ENCODE results near the gene PPP1R3F. TPM values are rescaled to one million over a fixed set of nuclear protein-coding genes. Genes with fewer than 3 reads are reported as not detected.

The PPP1R3F gene
- total and polyA plus RNA-seq, 9 of the 15 experiments (the other 6 are each of a cell fraction or from before 2014, with no cell fraction given), result 0.03 to 0.91 (median 0.43) TPM; not detected in 1

- TF ChIP-seq GATA2 (CRISPR knock-in tag; IDR thresholded peaks at IDR 0.05) (peak; percentile 75), BHLHE40 (IDR thresholded peaks at IDR 0.05; ENCODE audit: low read length) (no peak), CREBBP (IDR thresholded peaks at IDR 0.05; ENCODE audit: low read depth, low read length) (no peak), NR3C1 (CRISPR knock-in tag; IDR thresholded peaks at IDR 0.05) (no peak), SMARCB1 (IDR thresholded peaks at IDR 0.05; ENCODE audit: insufficient read length, low read depth) (no peak), RHOXF2B (CRISPR knock-in tag; conservative IDR thresholded peaks at IDR 0.05) (no peak), ELF2 (CRISPR knock-in tag; IDR thresholded peaks at IDR 0.05) (no peak), YY1 (IDR thresholded peaks at IDR 0.05; ENCODE audit: borderline replicate concordance in 1 of 3, control insufficient read depth in 1 of 3, extremely low read depth in 1 of 3, insufficient read depth in 3 of 3, insufficient read length in 1 of 3, insufficient replicate concordance in 2 of 3, low read depth in 1 of 3, low read length in 2 of 3) (no peak), PRPF4 (IDR thresholded peaks at IDR 0.05; ENCODE audit: insufficient read depth, low read depth, low read length, poor library complexity, severe bottlenecking) (no peak), ZNF780A (CRISPR knock-in tag; IDR thresholded peaks at IDR 0.05) (no peak), PRMT5 (CRISPR knock-in tag; IDR thresholded peaks at IDR 0.05) (no peak), ZBTB40 (IDR thresholded peaks at IDR 0.05) (peak; percentile 73), ZBTB40 (CRISPR knock-in tag; IDR thresholded peaks at IDR 0.05) (no peak)
- TF ChIP-seq, protein P1, sequence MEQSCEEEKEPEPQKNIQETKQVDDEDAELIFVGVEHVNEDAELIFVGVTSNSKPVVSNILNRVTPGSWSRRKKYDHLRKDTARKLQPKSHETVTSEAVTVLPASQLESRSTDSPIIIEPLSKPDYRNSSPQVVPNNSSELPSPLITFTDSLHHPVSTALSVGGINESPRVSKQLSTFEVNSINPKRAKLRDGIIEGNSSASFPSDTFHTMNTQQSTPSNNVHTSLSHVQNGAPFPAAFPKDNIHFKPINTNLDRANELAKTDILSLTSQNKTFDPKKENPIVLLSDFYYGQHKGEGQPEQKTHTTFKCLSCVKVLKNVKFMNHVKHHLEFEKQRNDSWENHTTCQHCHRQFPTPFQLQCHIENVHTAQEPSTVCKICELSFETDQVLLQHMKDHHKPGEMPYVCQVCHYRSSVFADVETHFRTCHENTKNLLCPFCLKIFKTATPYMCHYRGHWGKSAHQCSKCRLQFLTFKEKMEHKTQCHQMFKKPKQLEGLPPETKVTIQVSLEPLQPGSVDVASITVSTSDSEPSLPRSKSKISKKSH (CRISPR knock-in tag; IDR thresholded peaks at IDR 0.05), result no peak
- TF ChIP-seq, protein P2, sequence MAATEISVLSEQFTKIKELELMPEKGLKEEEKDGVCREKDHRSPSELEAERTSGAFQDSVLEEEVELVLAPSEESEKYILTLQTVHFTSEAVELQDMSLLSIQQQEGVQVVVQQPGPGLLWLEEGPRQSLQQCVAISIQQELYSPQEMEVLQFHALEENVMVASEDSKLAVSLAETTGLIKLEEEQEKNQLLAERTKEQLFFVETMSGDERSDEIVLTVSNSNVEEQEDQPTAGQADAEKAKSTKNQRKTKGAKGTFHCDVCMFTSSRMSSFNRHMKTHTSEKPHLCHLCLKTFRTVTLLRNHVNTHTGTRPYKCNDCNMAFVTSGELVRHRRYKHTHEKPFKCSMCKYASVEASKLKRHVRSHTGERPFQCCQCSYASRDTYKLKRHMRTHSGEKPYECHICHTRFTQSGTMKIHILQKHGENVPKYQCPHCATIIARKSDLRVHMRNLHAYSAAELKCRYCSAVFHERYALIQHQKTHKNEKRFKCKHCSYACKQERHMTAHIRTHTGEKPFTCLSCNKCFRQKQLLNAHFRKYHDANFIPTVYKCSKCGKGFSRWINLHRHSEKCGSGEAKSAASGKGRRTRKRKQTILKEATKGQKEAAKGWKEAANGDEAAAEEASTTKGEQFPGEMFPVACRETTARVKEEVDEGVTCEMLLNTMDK (IDR thresholded peaks at IDR 0.05; ENCODE audit: borderline replicate concordance, insufficient read depth, low read depth, low read length, poor library complexity, severe bottlenecking), result no peak
Observed at GRCh38 chrX:49244207-49244606, 25.4 kb upstream of the PPP1R3F start (continued).

All from K562 (cell line).